ENCODE results near the gene SERINC1.
A peak's percentile ranks its signal among the peaks of the same experiment; 100 is the strongest.

The SERINC1 gene

DNA sequence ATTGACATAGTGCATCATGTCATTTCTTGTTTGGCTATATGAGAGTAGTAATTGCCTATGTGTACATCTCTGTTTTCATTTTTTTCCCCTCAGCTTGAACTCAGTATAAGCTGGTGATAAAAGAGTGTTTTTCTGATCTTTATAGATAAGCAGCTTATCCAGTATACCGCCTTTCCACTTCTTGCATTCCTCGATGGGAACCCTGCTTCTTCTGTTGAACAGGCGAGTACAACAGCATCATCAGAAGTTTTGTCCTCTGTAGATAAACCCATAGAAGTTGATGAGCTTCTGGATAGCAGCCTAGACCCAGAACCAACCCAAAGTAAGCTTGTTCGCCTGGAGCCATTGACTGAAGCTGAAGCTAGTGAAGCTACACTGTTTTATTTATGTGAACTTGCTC is 39.8 kb downstream of the SERINC1 start:
- DNase-seq: no peak

DNA sequence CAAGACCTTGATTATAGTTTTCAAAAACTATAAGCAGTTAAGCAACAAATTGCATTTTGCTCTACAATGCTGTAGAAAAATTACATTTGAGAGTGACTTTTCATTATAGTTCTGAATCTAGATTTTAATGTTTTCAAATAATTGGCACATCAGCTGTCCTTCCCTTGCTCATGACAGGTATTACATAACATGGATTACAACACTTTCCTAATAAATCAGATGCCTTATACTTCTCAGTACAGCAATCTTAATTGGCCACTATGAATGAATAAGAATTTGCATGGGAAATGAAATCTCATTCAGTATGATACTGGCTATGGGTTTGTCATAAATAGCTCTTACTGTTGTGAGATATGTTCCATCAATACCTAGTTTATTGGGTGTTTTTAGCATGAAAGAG is 42.3 kb downstream of the SERINC1 start:
- DNase-seq: no peak

DNA sequence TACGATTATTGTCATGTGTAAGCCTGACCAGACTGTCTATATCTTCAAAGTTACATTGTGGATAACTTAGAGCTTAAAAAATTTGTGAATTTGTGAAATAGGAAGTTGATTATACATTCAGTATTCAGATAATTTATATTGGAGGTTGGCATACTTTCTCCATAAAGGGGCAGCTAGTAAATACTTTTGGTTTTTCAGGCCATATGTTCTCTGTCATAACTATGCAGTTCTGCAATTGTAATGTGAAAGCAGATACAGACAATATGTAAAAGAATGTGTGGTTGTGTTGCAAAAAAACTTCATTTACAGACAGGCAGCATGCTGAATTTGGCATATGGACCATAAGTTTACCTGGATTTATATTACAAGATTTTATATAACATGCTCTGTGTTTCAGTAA is 42.8 kb downstream of the SERINC1 start:
- no peak for DNase-seq

DNA sequence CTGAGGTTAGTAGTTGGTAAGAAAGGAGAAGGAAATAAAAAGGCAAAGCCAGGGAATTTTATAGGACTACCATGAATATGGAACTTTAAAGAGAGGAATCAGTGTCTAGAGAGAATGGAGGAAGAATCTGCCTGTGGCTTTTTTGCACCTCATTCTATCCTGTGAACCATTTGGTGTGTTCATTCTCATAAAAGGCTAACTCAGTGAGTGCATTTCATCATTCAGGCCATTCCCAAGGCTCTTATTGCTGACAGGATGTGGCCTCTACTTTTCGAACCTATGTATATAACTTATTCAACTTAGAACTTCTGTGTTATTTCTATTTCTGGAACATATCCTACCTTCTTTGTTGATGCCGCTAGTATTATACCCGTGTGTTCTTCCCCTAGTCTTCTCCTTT is 45.0 kb downstream of the SERINC1 start:
- no peak for DNase-seq

DNA sequence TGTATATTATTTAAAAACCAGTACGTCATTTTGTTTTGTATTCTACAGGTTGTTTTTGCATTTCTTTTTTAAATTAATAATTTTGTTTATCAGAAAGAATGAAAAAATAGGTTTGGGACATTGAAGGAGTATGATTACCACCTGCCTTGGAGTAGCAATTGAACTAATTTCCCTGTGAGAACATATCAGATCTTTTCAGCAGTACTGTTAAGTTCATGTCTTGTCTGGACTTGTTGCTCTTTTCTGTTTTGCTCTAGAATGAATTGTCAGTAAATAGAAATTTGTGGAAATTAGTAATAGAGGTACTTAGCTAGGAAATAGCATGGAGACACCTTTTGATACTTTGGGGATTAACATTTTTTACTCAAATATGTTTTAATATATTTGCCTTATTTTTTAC is 47.9 kb downstream of the SERINC1 start:
- DNase-seq: no peak

DNA sequence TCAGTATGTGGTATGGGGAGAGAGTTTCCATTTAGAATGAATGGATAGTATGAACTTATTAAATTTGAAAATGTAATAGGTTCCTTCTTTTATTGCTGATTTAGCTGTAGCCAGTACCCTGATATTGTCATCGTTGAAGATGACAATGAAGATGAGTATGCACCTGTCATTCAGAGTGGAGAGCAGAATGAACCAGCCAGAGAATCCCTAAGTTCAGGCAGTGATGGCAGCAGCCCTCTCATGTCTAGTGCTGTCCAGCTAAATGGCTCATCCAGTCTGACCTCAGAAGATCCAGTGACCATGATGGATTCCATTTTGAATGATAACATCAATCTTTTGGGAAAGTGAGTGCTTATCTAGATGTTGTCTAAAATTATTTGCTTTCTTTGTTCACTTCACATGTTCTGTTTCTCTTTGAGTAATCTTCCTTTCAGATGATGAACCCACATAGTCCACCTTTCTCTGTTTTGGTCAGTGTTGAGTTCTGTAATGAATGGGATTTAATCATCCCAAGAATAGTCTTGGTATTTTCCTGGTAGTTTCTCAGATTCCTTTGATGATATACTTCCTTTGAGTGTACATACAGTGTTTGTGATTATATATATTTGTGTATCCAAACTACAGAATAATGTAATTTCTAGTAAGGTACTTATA is 48.9 kb downstream of the SERINC1 start:
- no peak for DNase-seq

DNA sequence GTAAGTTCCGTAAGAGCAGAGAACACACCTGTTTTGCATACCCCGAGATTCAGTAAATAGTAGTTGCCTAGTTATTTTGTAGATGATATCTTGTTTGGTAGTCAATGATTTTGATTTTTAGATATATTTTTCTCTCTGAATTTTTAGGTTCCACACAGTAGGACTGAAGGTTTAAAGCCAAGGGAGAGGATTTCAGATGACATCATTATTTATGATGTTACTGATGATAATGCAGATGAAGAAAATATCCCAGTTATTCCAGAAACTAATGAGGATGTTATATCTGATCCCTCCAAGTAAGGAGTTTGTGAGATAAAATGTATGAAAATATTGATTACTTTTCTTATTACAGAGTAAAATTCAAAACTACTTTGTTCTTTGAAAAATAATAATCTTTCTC is 49.6 kb downstream of the SERINC1 start:
- DNase-seq: no peak

DNA sequence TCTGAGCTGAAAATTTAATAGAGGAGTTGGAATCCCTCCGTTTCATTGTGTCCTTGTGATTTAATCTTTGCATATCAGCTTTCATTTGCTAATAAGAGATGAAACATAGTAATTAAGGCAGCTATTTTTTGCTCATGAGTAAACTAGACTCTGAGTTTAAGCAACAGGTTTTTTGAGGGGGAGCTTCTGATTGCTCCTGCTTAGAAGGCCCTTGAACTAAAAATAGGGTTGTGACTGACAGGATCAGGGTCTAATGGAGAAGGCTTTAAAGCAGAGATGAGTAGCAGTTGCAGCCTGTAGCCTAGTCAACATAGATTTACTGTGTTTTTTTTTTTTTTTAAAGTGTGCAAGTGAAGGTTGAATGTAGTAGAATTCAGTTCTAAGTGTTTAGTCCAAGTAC is 54.8 kb downstream of the SERINC1 start:
- DNase-seq: no peak

DNA sequence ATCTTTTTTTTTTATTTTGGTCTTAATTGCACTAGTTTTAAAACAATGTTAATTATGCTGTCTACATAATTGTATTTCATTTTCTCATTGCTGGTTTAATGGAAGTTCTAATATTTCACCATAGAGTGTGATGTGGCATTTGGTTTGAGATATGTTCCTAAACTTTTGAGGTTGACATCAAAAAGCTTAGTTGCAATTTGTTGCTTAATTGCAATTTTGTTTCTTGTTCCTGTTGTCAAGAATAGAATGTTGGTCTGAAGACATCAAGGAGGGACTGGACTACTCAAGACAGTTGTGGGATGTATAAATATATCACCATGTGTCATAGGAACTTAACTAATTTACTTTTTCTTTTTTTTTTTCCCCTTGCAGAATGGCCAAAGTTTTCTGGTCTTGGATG is 59.6 kb downstream of the SERINC1 start:
- no peak for DNase-seq

DNA sequence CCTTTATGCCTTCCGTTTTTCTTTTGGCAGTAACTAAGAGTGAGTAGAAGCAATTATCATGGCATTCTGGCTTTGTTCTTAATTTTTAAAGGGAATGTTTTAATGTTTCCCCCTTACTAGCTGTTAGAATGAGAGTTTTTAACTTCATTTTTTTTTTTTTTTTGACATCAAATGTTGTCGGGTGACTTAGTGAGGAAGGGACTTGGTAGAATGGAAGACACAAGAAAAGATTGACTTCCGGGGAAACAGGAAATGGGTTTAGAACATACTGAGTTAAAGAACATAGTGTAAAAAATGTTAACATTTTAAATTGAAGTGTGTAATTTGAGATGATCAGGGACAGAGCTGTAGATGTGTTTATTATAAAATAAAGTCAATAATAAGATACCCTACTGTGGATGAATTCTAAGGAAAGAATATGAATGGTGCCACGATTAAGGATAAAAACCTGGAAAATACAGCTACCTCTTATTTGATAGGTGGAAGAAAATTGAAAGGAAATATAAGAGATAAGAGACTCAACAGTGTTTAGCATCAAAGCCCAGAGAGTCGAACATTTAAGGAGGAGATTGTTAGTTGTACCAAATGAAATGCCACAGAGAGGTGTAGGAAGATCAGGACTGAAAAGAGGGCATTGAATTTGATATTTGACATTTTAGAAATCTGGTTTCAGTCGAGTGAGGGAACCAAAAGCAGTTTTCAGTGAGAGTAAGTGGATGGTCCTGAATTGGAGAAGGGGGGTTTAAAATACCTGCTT is 62.7 kb downstream of the SERINC1 start:
- peak in 1 of 2 donors; percentile 47 for DNase-seq

DNA sequence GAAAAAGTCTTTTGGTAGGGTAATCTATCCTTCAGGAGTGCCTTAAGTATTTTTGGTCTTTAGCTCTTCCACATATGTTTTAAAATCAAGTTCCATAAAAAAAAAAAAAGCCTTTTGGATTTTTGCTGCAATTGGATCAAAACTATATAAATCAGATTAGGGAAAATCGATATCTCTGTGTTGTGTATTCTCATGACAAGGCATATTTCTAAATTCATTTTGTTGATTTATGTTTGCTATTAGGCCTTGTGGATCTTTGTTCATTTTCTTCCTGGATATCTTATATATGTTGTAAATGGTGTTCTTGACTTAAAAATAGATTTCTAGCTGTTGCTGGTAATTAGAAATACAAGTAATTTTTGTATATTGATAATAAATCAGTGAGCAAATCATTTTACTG is 63.4 kb downstream of the SERINC1 start:
- no peak for DNase-seq

DNA sequence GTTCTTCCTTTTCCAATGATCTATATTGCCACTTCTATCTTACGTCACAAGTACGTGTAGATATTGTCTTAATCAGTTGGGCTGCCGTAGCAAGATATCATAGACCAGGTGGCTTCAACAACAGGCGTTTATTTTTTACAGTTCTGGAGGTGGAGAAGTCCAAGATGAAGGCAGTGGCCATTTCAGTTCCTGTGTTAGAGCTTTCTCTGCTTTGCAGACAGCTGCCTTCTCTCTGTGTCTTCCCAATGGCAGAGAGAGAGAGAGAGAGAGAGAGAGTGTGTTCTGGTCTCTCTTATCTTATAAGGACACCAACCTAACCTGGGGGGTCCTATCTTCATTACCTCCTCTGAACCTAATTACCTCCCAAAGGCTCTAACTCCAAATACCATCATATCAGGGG is 63.9 kb downstream of the SERINC1 start:
- DNase-seq: no peak

DNA sequence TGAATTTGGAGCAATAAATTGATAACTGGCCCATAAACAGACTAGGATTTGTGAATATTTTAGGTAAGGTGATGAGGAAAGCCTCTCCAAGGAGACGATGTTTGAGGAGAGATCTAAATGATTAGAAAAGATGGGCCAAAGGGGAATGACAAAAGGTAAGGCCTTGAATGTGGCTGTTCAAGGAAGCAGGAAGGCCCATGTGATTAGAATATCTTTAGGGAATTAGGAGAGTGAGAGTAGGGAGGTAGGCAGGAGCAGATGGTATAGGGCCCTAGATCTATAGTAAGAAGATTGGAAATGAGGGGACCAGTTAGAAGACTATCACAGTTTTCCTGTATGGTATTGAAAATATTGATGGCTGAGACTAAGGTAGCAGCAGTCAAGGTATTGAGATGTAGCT is 65.4 kb downstream of the SERINC1 start:
- no peak for DNase-seq

DNA sequence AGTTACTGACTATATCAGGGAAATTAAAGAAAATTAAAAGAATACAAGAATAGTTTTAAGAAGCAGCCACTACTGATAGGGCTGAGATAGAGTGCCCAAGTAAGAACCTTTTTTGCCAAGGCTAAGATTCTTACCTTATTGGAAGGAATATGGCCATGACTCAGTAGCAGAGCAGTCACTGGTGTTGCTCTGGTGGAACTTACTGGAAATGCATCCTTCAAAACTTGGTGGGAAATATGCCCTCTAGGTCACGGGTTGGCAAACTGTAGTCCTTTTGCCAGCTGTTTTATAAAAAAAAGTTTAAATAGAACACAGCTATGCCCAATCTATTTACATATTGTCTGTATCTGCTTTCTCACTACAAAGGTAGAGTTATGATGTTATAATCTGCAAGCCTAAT is 66.2 kb downstream of the SERINC1 start:
- DNase-seq: no peak

DNA sequence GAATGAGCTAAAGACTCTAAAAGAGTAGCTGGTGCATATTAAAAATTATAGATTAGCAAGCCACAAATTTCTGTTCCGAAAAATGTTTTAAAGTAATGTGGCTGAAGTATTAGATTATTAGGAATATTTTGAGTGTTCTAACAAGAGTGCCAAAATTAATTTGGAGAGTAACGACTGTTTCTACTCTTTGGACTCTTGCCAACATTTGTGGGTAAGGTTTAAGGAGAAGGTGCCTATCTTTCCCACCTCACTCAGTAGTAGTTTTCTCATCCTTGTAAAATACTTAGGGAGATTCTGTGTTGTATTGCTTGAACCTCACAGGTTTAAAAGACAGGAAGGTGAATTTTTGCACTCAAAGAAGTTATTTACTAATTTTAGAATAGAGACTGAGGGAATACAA is 67.2 kb downstream of the SERINC1 start:
- no peak for DNase-seq

DNA sequence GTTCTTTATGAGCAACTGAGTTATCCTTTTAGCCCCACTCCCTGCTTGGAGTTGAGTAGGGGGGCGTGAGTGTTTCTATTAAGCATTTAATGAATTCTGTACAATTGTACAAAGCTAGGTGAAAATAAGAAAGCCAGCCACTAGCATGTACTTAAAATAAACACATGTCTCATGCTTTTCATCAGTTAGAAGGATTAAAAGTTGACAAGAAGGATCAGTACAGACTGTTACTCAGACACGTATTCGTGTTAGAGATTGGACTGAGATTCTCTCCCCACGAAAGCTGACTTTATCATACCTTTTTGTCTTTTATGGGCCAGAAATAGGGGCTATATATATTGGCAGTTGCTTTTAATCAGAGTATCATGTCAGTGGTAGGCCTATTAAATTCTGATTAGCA is 70.5 kb downstream of the SERINC1 start:
- DNase-seq: no peak

DNA sequence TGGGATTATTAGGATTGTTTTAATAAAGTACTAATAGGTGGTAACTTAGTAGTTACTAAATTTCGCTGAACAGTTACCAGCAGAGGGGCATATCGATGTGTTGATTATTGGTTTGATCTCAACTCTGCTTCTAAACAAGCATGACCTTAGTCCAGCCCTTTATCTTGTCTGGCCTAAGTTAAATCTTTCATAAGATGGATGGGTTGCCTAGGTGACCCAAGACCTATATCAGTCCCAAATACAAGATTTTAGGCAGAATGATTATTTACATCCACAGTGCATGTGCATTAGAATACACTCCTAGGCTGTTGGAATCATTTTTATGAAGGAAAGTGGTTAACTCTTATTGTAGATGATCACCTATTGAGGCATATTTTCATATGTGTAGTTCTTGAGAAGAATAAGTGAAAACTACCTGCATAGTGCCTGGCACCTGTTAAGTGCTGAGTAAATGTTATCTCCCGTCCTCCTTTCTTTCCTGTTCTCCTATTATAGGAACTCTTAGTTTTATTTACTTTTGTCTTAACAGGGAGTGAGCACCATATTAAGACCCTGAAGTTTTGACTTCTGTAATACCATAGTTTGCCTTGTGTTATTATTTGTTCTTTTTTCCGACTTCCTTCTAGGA is 71.0 kb downstream of the SERINC1 start:
- no peak for DNase-seq

DNA sequence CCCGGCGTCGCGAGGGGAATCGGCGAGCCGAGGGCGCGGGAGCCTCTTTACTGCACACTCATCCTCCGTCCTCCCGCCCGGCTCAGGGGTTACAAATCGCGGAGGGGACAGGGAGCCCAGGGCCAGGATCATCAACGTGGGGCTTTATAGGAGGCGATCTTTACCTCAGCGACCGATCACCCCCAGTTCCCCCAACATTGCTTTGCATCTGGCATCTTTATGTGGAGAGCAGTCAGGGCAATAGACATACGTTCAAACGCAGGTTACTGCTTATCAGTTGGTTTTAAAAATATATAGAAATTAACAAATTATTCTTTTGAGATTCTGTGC is 71.5 kb downstream of the SERINC1 start:
- no peak for DNase-seq

DNA sequence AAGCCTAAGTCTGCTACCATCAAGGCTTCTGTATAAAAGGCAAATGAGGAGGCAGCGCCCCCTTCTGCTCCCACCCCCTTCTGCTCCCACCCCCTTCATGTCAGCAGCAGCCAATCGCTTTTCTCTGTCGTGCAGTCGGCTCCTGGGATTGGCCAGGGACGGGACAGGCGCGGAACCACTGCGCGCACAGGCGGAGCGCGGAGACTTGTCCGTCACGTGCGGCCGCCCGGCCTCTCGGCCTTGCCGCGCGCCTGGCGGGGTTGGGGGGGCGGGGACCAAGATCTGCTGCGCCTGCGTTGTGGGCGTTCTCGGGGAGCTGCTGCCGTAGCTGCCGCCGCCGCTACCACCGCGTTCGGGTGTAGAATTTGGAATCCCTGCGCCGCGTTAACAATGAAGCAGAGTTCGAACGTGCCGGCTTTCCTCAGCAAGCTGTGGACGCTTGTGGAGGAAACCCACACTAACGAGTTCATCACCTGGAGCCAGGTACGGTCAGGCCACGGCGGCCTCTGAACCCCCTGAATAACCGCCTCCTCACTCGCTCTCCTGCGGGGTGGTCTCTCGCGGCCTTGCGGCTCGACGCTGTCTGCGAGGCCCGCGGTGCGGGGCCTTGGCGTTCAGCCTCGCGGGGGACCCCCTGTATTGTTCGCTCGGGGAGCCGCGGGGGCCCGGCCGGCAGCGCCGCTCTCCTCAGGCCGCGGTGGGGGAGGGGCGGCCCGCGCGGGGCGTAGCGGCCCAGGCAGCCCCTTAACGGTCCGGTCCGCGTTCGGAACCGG is 72.1 kb downstream of the SERINC1 start, which contains the start of gene HSF2:
TSS of gene HSF2 (plus strand) at position 305 of the 773 bp plus-strand sequence. CDS start at position 391, 86 bp downstream.
- DNase-seq: peak; percentile 96 to 97

DNA sequence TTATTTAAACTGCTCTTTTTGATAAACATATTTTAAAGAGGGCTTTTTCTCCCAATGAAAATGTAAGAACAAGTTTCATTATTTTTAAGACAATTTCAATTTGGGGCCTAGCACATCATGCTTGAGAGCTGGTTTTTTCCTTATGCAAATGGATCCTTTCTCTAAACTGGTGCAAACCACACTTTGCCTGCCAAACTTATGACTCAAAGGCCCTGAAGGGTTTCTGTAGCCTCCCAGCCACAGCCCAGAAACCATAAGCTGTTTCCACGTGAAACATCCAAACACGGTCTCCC is 72.6 kb downstream of the SERINC1 start:
- DNase-seq: no peak

DNA sequence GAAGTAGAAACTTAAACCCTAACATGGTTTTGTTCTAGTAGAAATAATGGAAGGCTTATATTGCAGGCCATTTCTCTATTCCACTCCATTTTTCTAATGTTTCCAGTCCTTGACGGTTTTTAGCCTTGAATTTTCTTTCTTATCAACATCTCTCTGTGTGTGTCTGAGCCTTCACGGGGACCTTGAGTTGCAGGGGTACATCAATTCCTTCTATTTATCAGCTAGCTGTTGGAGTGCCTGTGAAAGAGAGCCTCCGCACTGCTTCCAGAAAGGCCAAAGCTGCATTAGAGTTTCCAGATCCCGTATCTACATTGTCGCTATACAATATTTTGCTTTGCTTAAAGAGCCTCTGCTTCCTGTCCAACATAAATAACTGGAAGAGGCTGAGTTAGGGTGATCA is 77.6 kb downstream of the SERINC1 start:
- no peak for DNase-seq

DNA sequence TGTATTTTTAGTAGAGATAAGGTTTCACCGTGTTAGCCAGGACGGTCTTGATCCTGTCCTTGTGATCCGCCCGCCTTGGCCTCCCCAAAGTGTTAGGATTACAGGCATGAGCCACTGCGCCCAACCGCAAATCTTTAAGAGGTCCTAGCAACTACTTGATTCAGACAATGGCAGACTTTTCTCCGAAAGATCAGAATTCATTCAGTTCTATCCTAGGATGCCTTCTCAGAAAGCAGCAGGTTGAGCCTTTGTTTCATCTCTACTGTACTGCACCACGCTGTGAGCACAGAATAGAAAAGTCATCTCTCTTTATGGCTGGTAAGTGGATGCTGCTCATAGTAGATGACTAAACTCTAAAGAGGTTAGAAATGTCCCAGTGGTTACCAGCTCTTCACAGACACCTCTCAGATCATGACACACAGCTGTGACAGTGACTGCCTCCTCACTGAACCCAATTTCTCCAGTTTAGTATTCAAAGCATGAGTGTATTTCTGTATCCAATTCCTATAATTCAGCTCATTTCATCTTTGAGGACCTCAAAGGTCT is 78.2 kb downstream of the SERINC1 start:
- no peak for DNase-seq

All from CD4-positive, alpha-beta T cell treated with Interferon alpha-2 for 1 hour (primary cell).